ENCODE results near the gene ACSS3.
"Not testable (repeated sequence)": the region's sequence is repeated elsewhere in the genome, so short reads cannot be mapped to it uniquely, and the experiment has no call there.

Gene ACSS3

GRCh38 chr12:81077686-81078441 is at the start of gene ACSS3:
ACSS3 (plus strand) TSS chr12:81078079; CDS start chr12:81078121, 42 bp downstream.
- DNase-seq (ENCODE audit: low read depth in 2 of 2) = no peak

- DNase-seq (ENCODE audit: low read depth in 2 of 2) = no peak
These were observed 43.0 kb upstream of the ACSS3 start for GRCh38 chr12:81034926-81035325.

- no peak for DNase-seq (ENCODE audit: low read depth in 2 of 2)
These were observed 38.6 kb upstream of the ACSS3 start for GRCh38 chr12:81039231-81039630.

GRCh38 chr12:81043979-81044740 is 33.7 kb upstream of the ACSS3 start:
- DNase-seq (ENCODE audit: low read depth in 2 of 2) = no peak

- not testable (repeated sequence) for DNase-seq (ENCODE audit: low read depth in 2 of 2)
These were observed 12.9 kb upstream of the ACSS3 start for GRCh38 chr12:81064971-81065370.

- DNase-seq (ENCODE audit: low read depth in 2 of 2) = no peak
These were observed 7.0 kb upstream of the ACSS3 start for GRCh38 chr12:81070846-81071245.

- no peak for DNase-seq (ENCODE audit: low read depth in 2 of 2)
These were observed 2.3 kb upstream of the ACSS3 start for GRCh38 chr12:81075539-81075938.

GRCh38 chr12:81077329-81077685 is 572 bp upstream of the ACSS3 start:
- no peak for DNase-seq (ENCODE audit: low read depth in 2 of 2)

- DNase-seq (ENCODE audit: low read depth in 2 of 2) = no peak
These were observed 754 bp downstream of the ACSS3 start for GRCh38 chr12:81078469-81079196.

GRCh38 chr12:81079280-81080076 is 1.6 kb downstream of the ACSS3 start:
- DNase-seq (ENCODE audit: low read depth in 2 of 2) = no peak

- DNase-seq (ENCODE audit: low read depth in 2 of 2) = no peak
These were observed 2.6 kb downstream of the ACSS3 start for GRCh38 chr12:81080431-81080983.

GRCh38 chr12:81081726-81082125 is 3.8 kb downstream of the ACSS3 start:
- no peak for DNase-seq (ENCODE audit: low read depth in 2 of 2)

GRCh38 chr12:81083018-81083417 is 5.1 kb downstream of the ACSS3 start:
- no peak for DNase-seq (ENCODE audit: low read depth in 2 of 2)

- DNase-seq (ENCODE audit: low read depth in 2 of 2) = no peak
These were observed 6.1 kb downstream of the ACSS3 start for GRCh38 chr12:81083906-81084513.

GRCh38 chr12:81084811-81085350 is 7.0 kb downstream of the ACSS3 start:
- DNase-seq (ENCODE audit: low read depth in 2 of 2) = no peak

- DNase-seq (ENCODE audit: low read depth in 2 of 2) = no peak
These were observed 8.0 kb downstream of the ACSS3 start for GRCh38 chr12:81085832-81086231.

GRCh38 chr12:81086342-81086741 is 8.5 kb downstream of the ACSS3 start:
- no peak for DNase-seq (ENCODE audit: low read depth in 2 of 2)

- no peak for DNase-seq (ENCODE audit: low read depth in 2 of 2)
These were observed 10.3 kb downstream of the ACSS3 start for GRCh38 chr12:81088221-81088620.

GRCh38 chr12:81089412-81089811 is 11.5 kb downstream of the ACSS3 start:
- no peak for DNase-seq (ENCODE audit: low read depth in 2 of 2)

- DNase-seq (ENCODE audit: low read depth in 2 of 2) = no peak
These were observed 14.2 kb downstream of the ACSS3 start for GRCh38 chr12:81092053-81092452.

Measured in stimulated activated CD4-positive, alpha-beta T cell treated with anti-CD3 and anti-CD28 coated beads, Interleukin-1b, Interleukin-23, amount 100 ng/mL, for 4 hours (primary cell).